ENCODE data around the gene NANS. TPM values are rescaled to one million over a fixed set of nuclear protein-coding genes. Genes with fewer than 3 reads are reported as not detected.

Gene NANS
- total and polyA plus RNA-seq, 2 of the 13 experiments (the other 11 are each of a cell fraction or from before 2014, with no cell fraction given) = 86.9 to 203 TPM

DNA sequence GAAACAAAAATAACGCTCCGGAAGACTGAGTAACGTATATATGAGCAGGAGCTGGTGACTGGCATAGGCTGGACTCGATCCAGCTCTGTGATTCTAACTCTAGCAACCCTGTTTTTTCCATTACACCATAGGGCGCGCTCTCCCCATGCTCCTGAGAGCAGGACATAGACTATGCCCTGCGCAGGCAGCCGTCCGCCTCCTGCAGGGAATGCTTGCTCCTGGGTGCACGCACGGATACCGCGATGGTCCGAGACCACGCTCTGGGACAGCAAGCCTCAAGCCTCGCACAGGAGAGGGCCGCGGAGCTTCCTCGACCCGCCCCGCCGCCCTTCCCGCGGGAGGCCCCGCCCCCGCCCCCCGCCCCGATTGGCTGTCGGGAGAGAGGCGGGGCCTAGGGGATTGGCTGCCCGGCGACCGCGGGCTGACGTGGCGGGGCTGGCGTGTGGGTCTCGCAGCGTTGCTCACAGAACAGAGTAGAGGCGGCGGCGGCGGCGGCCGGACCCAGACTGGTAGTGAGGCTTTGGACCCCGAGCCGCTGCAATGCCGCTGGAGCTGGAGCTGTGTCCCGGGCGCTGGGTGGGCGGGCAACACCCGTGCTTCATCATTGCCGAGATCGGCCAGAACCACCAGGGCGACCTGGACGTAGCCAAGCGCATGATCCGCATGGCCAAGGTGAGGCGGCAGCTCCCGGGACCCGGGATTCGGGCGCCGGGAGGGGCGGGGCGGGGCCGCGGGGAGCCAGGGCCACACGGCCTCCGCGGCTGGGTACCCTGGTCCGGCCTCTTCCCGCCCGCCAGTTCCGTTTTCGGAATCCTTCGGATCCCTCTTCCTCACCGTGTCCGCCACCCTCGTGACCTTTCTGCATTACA lies at the start of gene NANS (continued):
- TF ChIP-seq GLMP (CRISPR knock-in tag; IDR thresholded peaks at IDR 0.05; ENCODE audit: borderline replicate concordance) (no peak), ZNF570 (CRISPR knock-in tag; IDR thresholded peaks at IDR 0.05; ENCODE audit: borderline replicate concordance) (no peak), TGIF2 (CRISPR knock-in tag; IDR thresholded peaks at IDR 0.05) (0 out of 2 replicates have a peak, but pooled peaks have one; percentile 23), ARHGAP35 (CRISPR knock-in tag; IDR thresholded peaks at IDR 0.05; ENCODE audit: borderline replicate concordance) (no peak), CENPT (CRISPR knock-in tag; IDR thresholded peaks at IDR 0.05; ENCODE audit: low read depth) (0 out of 2 replicates have a peak, but pooled peaks have one; percentile 35), ATF7 (IDR thresholded peaks at IDR 0.05) (no peak), ATF7 (CRISPR knock-in tag; IDR thresholded peaks at IDR 0.05) (0 out of 2 replicates have a peak, but pooled peaks have one; percentile 35), TBX2 (CRISPR knock-in tag; IDR thresholded peaks at IDR 0.05; ENCODE audit: borderline replicate concordance) (peak; percentile 65; the same call in 1 of the 2 replicates), ZNF749 (CRISPR knock-in tag; IDR thresholded peaks at IDR 0.05; ENCODE audit: borderline replicate concordance) (peak; percentile 95), MTA3 (CRISPR knock-in tag; IDR thresholded peaks at IDR 0.05) (no peak), ZNF839 (CRISPR knock-in tag; IDR thresholded peaks at IDR 0.05; ENCODE audit: borderline replicate concordance) (no peak), SNAPC5 (CRISPR knock-in tag; IDR thresholded peaks at IDR 0.05; ENCODE audit: borderline replicate concordance) (no peak), ZUFSP (CRISPR knock-in tag; IDR thresholded peaks at IDR 0.05; ENCODE audit: borderline replicate concordance) (no peak), ELF1 (CRISPR knock-in tag; IDR thresholded peaks at IDR 0.05) (no peak), ZFP36L1 (CRISPR knock-in tag; IDR thresholded peaks at IDR 0.05) (0 out of 2 replicates have a peak, but pooled peaks have one; percentile 77), ZNF333 (CRISPR knock-in tag; IDR thresholded peaks at IDR 0.05; ENCODE audit: borderline replicate concordance) (peak; percentile 87; the same call in 1 of the 2 replicates), ZNF468 (CRISPR knock-in tag; IDR thresholded peaks at IDR 0.05) (peak; percentile 85), ZNF367 (CRISPR knock-in tag; IDR thresholded peaks at IDR 0.05; ENCODE audit: borderline replicate concordance) (no peak; the same call in 1 of the 2 replicates), TBX3 (IDR thresholded peaks at IDR 0.05; ENCODE audit: borderline replicate concordance) (no peak), NONO (IDR thresholded peaks at IDR 0.05) (no peak), NONO (CRISPR knock-in tag; conservative IDR thresholded peaks at IDR 0.05) (peak; percentile 75), SMARCE1 (IDR thresholded peaks at IDR 0.05; ENCODE audit: borderline replicate concordance) (no peak), TSC22D2 (CRISPR knock-in tag; IDR thresholded peaks at IDR 0.05; ENCODE audit: borderline replicate concordance) (peak; percentile 25), ZNF282 (IDR thresholded peaks at IDR 0.05; ENCODE audit: partially characterized antibody) (no peak), ZFP90 (CRISPR knock-in tag; IDR thresholded peaks at IDR 0.05; ENCODE audit: borderline replicate concordance) (peak; percentile 79; the same call in 1 of the 2 replicates)
- TF ChIP-seq, protein P1, sequence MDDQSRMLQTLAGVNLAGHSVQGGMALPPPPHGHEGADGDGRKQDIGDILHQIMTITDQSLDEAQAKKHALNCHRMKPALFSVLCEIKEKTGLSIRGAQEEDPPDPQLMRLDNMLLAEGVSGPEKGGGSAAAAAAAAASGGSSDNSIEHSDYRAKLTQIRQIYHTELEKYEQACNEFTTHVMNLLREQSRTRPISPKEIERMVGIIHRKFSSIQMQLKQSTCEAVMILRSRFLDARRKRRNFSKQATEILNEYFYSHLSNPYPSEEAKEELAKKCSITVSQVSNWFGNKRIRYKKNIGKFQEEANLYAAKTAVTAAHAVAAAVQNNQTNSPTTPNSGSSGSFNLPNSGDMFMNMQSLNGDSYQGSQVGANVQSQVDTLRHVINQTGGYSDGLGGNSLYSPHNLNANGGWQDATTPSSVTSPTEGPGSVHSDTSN (CRISPR knock-in tag; IDR thresholded peaks at IDR 0.05; ENCODE audit: borderline replicate concordance) = no peak

All from HepG2 (cell line).